ENCODE results near the gene SNRK. TPM values are rescaled to one million over a fixed set of nuclear protein-coding genes. Genes with fewer than 3 reads are reported as not detected.

SNRK gene
- total RNA-seq, result 97.6 TPM

DNA sequence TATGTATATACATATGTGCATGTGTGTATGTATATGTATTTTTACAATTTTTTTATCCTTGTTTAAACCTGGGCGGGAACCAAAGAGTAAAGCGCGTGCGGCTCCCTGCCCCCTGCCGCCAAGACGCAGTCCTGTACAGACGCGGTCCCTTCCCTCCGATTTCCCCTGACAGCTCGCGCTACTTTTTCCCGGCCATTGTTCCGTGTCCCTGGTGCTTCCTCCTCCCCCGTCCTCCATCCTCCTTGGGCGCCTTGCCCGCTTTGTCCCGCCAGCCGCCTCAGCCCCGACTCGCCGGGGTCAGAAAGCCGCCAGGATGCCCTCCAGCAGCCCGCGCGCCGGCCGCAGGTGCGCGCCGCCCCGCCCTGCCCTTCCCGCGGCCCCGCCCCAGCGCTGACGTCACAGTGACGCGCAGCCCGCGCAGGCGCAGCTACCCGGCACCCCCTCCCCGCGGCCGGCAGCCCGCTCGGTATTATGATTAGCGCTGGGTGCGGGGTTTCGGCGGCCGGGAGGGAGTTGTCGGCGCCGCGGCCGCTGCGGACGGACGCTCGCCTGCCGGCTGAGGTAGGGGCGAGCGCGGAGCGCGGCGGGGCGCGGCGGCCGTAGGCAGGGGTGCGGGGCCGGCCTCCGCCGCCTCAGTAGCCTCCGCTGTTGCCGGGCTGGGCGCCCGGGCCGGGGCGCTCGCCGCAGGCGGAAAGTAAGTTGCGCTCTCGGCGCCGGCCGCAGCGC is at the start of gene SNRK:
TSS of gene SNRK (plus strand) at position 426 of the 726 bp plus-strand sequence. CDS start 16,664 bp downstream, outside the sequence.

Other genes starting within 250 kb of the SNRK start
- 31.2 TPM for gene POMGNT2, start 180.5 kb upstream of the SNRK start, total RNA-seq

Data from camera-type eye (tissue), 1 donor.